Measurements from ENCODE around the gene ST6GALNAC4.

DNA sequence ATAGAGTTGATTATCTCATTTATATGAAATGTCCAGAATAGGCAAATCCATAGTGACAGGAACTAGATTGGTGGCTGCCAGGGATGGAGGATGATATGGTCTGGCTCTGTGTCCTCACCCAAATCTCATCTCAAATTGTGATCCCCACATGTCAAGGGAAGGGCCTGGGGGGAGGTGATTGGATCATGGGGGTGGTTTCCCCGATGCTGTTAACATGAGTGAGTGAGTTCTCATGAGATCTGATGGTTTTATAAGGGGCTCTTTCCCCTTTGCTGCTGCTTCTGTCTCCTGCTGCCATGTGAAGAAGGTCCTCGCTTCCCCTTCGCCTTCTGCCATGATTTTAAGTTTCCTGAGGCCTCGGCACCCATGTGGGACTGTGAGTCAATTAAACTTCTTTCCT, 42.6 kb upstream of the ST6GALNAC4 start:
- TF ChIP-seq, protein P1, sequence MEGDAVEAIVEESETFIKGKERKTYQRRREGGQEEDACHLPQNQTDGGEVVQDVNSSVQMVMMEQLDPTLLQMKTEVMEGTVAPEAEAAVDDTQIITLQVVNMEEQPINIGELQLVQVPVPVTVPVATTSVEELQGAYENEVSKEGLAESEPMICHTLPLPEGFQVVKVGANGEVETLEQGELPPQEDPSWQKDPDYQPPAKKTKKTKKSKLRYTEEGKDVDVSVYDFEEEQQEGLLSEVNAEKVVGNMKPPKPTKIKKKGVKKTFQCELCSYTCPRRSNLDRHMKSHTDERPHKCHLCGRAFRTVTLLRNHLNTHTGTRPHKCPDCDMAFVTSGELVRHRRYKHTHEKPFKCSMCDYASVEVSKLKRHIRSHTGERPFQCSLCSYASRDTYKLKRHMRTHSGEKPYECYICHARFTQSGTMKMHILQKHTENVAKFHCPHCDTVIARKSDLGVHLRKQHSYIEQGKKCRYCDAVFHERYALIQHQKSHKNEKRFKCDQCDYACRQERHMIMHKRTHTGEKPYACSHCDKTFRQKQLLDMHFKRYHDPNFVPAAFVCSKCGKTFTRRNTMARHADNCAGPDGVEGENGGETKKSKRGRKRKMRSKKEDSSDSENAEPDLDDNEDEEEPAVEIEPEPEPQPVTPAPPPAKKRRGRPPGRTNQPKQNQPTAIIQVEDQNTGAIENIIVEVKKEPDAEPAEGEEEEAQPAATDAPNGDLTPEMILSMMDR (IDR thresholded peaks at IDR 0.05; ENCODE audit: low read depth, low read length): no peak
- no peak for TF ChIP-seq EZH2phosphoT487 (IDR thresholded peaks at IDR 0.05; ENCODE audit: low read depth)
